IMR-90 (cell line): ENCODE data around the gene MT3. TPM values are rescaled to one million over a fixed set of nuclear protein-coding genes. Genes with fewer than 3 reads are reported as not detected.

Experiments used
- ATAC-seq: fragments of 200-7000 bp; cut with Tn5 transposase; 2 replicates; pipeline ENCODE4 v1.9.1; 2020; ENCODE audit warnings: low read depth, mild to moderate bottlenecking, moderate library complexity
- BruUV-seq: library from RNA; stranded (reverse); fragments of 400-500 nt; replicated peaks from 2 replicates; lab custom pipeline; 2021; lab: Mats Ljungman, UMichigan
- CTCF ChIA-PET: fragments of 300-600 bp; formaldehyde crosslinking; extraction: SDS; loops from one replicate; lab custom pipeline; 2021; ENCODE audit warnings: antibody characterized with exemption; lab: Yijun Ruan, JAX
- POLR2A ChIA-PET: fragments of 300-600 bp; sonication (Branson Sonifier 250); formaldehyde crosslinking; loops from one replicate; lab custom pipeline; 2022; ENCODE audit warnings: antibody characterized with exemption; ENCODE audit not compliant: unreplicated experiment; lab: Charles Lee
- DNase-seq: peaks from one replicate; pipeline ENCODE4 v3.0.0; 2013
- H2AFZ ChIP-seq: replicated peaks from 2 replicates; pipeline ENCODE3; 2013; ENCODE audit warnings: low read length, mild to moderate bottlenecking; ENCODE audit not compliant: poor library complexity
- H2AK5ac ChIP-seq: 2 replicates; pipeline ENCODE4 v1.6.1; 2013; ENCODE audit warnings: low read depth, low read length, inconsistent platforms
- H2AK9ac ChIP-seq: replicated peaks from 2 replicates; pipeline ENCODE3; 2013; ENCODE audit warnings: mild to moderate bottlenecking, low read depth, low read length, moderate library complexity; ENCODE audit not compliant: poor library complexity
- H2BK120ac ChIP-seq: 2 replicates; pipeline ENCODE4 v1.6.1; 2013; ENCODE audit warnings: low read depth, low read length, inconsistent platforms
- H2BK15ac ChIP-seq: 3 replicates; pipeline ENCODE4 v1.6.1; 2013; ENCODE audit warnings: low read depth, low read length, inconsistent platforms
- H2BK20ac ChIP-seq: 2 replicates; pipeline ENCODE4 v1.6.1; 2013; ENCODE audit warnings: low read depth, mild to moderate bottlenecking, inconsistent platforms, low read length, moderate library complexity
- H2BK5ac ChIP-seq: 2 replicates; pipeline ENCODE4 v1.6.1; 2013; ENCODE audit warnings: mild to moderate bottlenecking, low read depth, low read length, inconsistent platforms; ENCODE audit not compliant: poor library complexity, severe bottlenecking
- H3K14ac ChIP-seq: replicated peaks from 2 replicates; pipeline ENCODE4 v1.6.1; 2013; ENCODE audit warnings: low read depth, low read length, inconsistent platforms
- H3K18ac ChIP-seq: 2 replicates; pipeline ENCODE4 v1.6.1; 2013; ENCODE audit warnings: low read depth, low read length, control low read depth
- H3K23ac ChIP-seq: 2 replicates; pipeline ENCODE4 v1.6.1; 2013; ENCODE audit warnings: low read depth, low read length, inconsistent platforms
- H3K27ac ChIP-seq: 2 replicates; pipeline ENCODE4 v1.5.1; 2013; ENCODE audit warnings: mild to moderate bottlenecking, control low read depth, low read length; ENCODE audit not compliant: insufficient read depth
- H3K27me3 ChIP-seq: 2 replicates; pipeline ENCODE4 v1.6.1; 2013; ENCODE audit warnings: low read length; ENCODE audit not compliant: control insufficient read depth, insufficient read depth
- H3K36me3 ChIP-seq: 2 replicates; pipeline ENCODE4 v1.6.1; 2013; ENCODE audit warnings: low read length, mixed read lengths; ENCODE audit not compliant: control insufficient read depth, insufficient read depth
- H3K4ac ChIP-seq: 2 replicates; pipeline ENCODE4 v1.6.1; 2013; ENCODE audit warnings: low read depth, low read length, inconsistent platforms
- H3K4me1 ChIP-seq: 2 replicates; pipeline ENCODE4 v1.6.1; 2013; ENCODE audit warnings: low read length, mixed read lengths; ENCODE audit not compliant: control insufficient read depth, insufficient read depth
- H3K4me2 ChIP-seq: 2 replicates; pipeline ENCODE4 v1.6.1; 2013; ENCODE audit warnings: low read depth, mild to moderate bottlenecking, control low read depth, low read length, moderate library complexity
- H3K4me3 ChIP-seq: 2 replicates; pipeline ENCODE4 v1.5.1; 2013; ENCODE audit warnings: low read depth, mild to moderate bottlenecking, control low read depth, low read length, moderate library complexity; ENCODE audit not compliant: insufficient read depth
- H3K56ac ChIP-seq: 2 replicates; pipeline ENCODE4 v1.6.1; 2013; ENCODE audit warnings: low read length, inconsistent platforms; ENCODE audit not compliant: insufficient read depth; ENCODE audit errors: extremely low read depth
- H3K79me1 ChIP-seq, 2 experiments: 2 replicates each; pipeline ENCODE4 v1.6.1; 2013; ENCODE audit warnings: low read length in 2 of 2, inconsistent platforms in 1 of 2, low read depth in 1 of 2
- H3K9ac ChIP-seq: 2 replicates; pipeline ENCODE4 v1.6.1; 2013; ENCODE audit warnings: low read depth, low read length, control low read depth
- H3K9me1 ChIP-seq: 2 replicates; pipeline ENCODE4 v1.6.1; 2013; ENCODE audit warnings: low read length, inconsistent platforms; ENCODE audit not compliant: insufficient read depth
- H3K9me3 ChIP-seq: 2 replicates; pipeline ENCODE4 v1.6.1; 2013; ENCODE audit warnings: low read length; ENCODE audit not compliant: control insufficient read depth, insufficient read depth
- H4K20me1 ChIP-seq: 2 replicates; pipeline ENCODE4 v1.6.1; 2013; ENCODE audit warnings: low read length, inconsistent platforms; ENCODE audit not compliant: insufficient read depth
- H4K5ac ChIP-seq: 2 replicates; pipeline ENCODE4 v1.6.1; 2013; ENCODE audit warnings: mild to moderate bottlenecking, low read depth, low read length, control low read depth
- H4K8ac ChIP-seq, 2 experiments: 2 replicates each; pipeline ENCODE4 v1.6.1; 2013; ENCODE audit warnings: low read depth in 2 of 2, low read length in 2 of 2, control low read depth in 1 of 2, inconsistent platforms in 1 of 2
- H4K91ac ChIP-seq: 2 replicates; pipeline ENCODE4 v1.6.1; 2013; ENCODE audit warnings: low read depth, low read length, inconsistent platforms; ENCODE audit not compliant: insufficient read depth
- SMC3 ChIP-seq: fragments of 150-350 bp; IDR thresholded peaks from 2 replicates; pipeline ENCODE4 v1.6.1; 2016; ENCODE audit warnings: low read depth, mild to moderate bottlenecking, antibody characterized with exemption, low read length, moderate library complexity
- WGBS, 2 experiments: methylation state at CpG; one replicate each; pipeline versions ENCODE4 v1.1.5 to v1.1.7; 2013; ENCODE audit warnings: missing lambda C conversion rate in 2 of 2; ENCODE audit not compliant: insufficient read length in 1 of 2; ENCODE audit errors: extremely low coverage in 2 of 2; 5-methylcytosine and 5-hydroxymethylcytosine counted together
- dilution Hi-C: fragments of 300-500 bp; cut with HindIII; formaldehyde crosslinking; loops from one replicate; pipeline ENCODE4 v1.14.3; 2018; ENCODE audit warnings: low sequenced_read_pairs; ENCODE audit not compliant: unreplicated experiment
- in situ Hi-C: fragments of 300-500 bp; cut with MboI; formaldehyde crosslinking; loops from 3 replicates; pipeline ENCODE4 v1.14.3; 2019; ENCODE audit warnings: low sequenced_read_pairs, inconsistent platforms, mixed read lengths
- intact Hi-C: fragments of 100-400 bp; cut with micrococcal nuclease; formaldehyde crosslinking; loops from 2 replicates; pipeline ENCODE4 v1.10.0; 2022
- polyA plus RNA-seq, 3 experiments: library from polyadenylated mRNA; depleted of rRNA; stranded (reverse); fragments of >200 nt; gene quantifications; 2 replicates each; pipeline ENCODE4 v1.2.3, GENCODE V29; 2012; ENCODE audit warnings: low replicate concordance in 1 of 3
- total RNA-seq: library from RNA; depleted of rRNA; stranded (reverse); fragments of >200 nt; gene quantifications from 2 replicates; pipeline ENCODE4 v1.2.3, GENCODE V29; 2012

MT3 gene
- total and polyA plus RNA-seq, 2 of the 4 experiments (the other 2 are of a cell fraction), result 0.62 TPM; not detected in 1

- in situ Hi-C loops (no loop called here), dilution Hi-C loops (no loop called here), intact Hi-C loops (no loop called here)
- Histone ChIP-seq H3K56ac (no peak overlapping the region), H4K8ac (no peak overlapping the region), H3K27ac (no peak overlapping the region), H4K5ac (no peak overlapping the region), H3K4me2 (no peak overlapping the region), H2AK5ac (no peak overlapping the region), H4K20me1 (no peaks in the 10 kb centered on the region), H2AK9ac (no peak overlapping the region), H2BK120ac (no peak overlapping the region), H3K14ac (no peak overlapping the region), H3K18ac (no peak overlapping the region), H3K9ac (no peak overlapping the region), H3K9me1 (no peaks in the 10 kb centered on the region), H3K79me1 (no peaks in the 10 kb centered on the region), H3K23ac (no peak overlapping the region), H3K4ac (no peak overlapping the region), H3K4me3 (no peak overlapping the region), H2BK20ac (no peak overlapping the region), H2BK5ac (no peak overlapping the region), H3K4me1 (peaks cover 2% of the 10 kb centered on the region), H3K9me3 (peaks cover 2% of the 10 kb centered on the region; the same call in 1 of the 2 replicates), H3K27me3 (peaks cover 56% of the 10 kb centered on the region), H3K36me3 (no peaks in the 10 kb centered on the region), H2AFZ (peak overlapping the region; percentile 56), H2BK15ac (no peak overlapping the region), H4K91ac (no peak overlapping the region)
- CTCF ChIA-PET, result no interaction called here
- no peak for TF ChIP-seq SMC3
- ATAC-seq (no peak), DNase-seq (no peak)
- POLR2A ChIA-PET, result no interaction called here
- 100% methylated on average over 1 of the region's 14 CpGs; no CpG with 5 or more reads in 1 of the 2 experiments for WGBS, 2 experiments
- BruUV-seq, result no TSS peak
These were observed 42.5 kb downstream of the MT3 start for GRCh38 chr16:56631832-56632155.
